ENCODE measurements around the gene TPRX2. TPM values are rescaled to one million over a fixed set of nuclear protein-coding genes. Genes with fewer than 3 reads are reported as not detected.

The TPRX2 gene
- total RNA-seq, 1 donor from 2014 or later = not detected

DNA sequence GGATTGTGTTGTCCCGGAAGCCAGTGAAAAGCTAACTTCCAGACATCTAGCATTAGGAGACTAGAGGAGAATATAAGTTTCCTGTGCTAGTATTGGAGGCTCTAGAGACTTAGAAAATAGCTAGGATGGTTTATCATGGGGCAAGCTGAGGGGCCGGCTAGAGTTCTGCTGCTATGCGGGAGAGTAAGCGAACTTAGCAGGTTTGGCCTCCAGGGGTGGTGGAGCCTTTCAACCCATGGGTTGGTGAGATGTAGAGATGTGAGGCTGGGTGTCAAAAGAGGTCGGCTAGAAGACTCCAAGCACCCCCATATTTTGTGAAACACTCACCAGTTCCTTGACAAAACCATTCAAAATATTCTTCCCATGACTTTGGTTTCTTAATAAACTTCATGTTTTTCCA is 22.7 kb downstream of the TPRX2 start:
- FAIRE-seq = no peak
- TF ChIP-seq, protein P1, sequence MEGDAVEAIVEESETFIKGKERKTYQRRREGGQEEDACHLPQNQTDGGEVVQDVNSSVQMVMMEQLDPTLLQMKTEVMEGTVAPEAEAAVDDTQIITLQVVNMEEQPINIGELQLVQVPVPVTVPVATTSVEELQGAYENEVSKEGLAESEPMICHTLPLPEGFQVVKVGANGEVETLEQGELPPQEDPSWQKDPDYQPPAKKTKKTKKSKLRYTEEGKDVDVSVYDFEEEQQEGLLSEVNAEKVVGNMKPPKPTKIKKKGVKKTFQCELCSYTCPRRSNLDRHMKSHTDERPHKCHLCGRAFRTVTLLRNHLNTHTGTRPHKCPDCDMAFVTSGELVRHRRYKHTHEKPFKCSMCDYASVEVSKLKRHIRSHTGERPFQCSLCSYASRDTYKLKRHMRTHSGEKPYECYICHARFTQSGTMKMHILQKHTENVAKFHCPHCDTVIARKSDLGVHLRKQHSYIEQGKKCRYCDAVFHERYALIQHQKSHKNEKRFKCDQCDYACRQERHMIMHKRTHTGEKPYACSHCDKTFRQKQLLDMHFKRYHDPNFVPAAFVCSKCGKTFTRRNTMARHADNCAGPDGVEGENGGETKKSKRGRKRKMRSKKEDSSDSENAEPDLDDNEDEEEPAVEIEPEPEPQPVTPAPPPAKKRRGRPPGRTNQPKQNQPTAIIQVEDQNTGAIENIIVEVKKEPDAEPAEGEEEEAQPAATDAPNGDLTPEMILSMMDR (IDR thresholded peaks at IDR 0.05; ENCODE audit: insufficient read depth, low read length, severe bottlenecking) = no peak
- H3K36me3 ChIP-seq (ENCODE audit: control insufficient read depth, insufficient read depth, low read length) = no peaks in the 10 kb centered on the region
- DNase-seq (ENCODE audit: low read depth) = no peak
- no peak overlapping the region for H3K4me3 ChIP-seq (ENCODE audit: low read depth, low read length)
- no peaks in the 10 kb centered on the region for H3K27me3 ChIP-seq (ENCODE audit: control insufficient read depth, insufficient read depth, low read length)

DNA sequence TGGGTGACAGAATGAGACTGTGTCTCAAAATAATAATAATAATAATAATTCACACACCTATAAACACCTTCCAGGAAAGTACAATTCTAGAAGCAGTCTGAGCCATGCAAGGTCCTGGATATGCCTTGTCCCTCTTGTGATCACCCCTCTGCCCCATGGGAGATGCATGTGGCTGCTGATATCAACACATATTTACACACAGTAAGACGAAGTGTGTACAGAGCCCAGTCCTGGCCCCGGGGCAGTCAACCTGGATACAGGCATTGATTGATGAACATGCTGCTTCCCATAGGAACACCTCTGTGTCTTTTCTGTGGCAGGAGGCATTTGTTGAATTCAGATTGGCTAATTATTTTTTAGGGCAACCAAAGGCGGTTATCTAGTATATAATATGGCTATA is 23.9 kb downstream of the TPRX2 start:
- no peak for DNase-seq (ENCODE audit: low read depth)
- H3K4me3 ChIP-seq (ENCODE audit: low read depth, low read length) = no peak overlapping the region
- no peak for FAIRE-seq
- H3K36me3 ChIP-seq (ENCODE audit: control insufficient read depth, insufficient read depth, low read length) = no peaks in the 10 kb centered on the region
- TF ChIP-seq, protein P1 (IDR thresholded peaks at IDR 0.05; ENCODE audit: insufficient read depth, low read length, severe bottlenecking) = no peak
- H3K27me3 ChIP-seq (ENCODE audit: control insufficient read depth, insufficient read depth, low read length) = no peaks in the 10 kb centered on the region

DNA sequence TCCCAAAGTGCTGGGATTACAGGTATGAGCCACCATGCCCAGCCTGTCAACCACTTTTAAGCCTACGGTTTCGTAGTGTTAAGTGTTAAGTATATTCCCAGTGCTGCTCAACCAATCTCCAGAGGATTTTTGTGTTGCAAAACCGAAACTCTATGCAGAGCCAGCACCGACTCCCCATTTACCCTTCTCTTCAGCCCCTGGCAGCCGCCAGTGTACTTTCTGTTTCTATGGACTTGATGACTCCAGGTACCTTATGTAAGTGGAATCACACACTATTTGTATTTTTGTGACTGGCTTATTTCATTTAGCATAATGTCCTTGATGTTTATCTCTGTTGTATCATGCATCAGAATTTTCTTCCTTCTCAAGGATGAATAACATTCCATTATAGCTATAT is 26.0 kb downstream of the TPRX2 start:
- no peak for FAIRE-seq
- Histone ChIP-seq H3K27me3 (ENCODE audit: control insufficient read depth, insufficient read depth, low read length) (no peaks in the 10 kb centered on the region), H3K4me3 (ENCODE audit: low read depth, low read length) (no peak overlapping the region), H3K36me3 (ENCODE audit: control insufficient read depth, insufficient read depth, low read length) (no peaks in the 10 kb centered on the region)
- DNase-seq (ENCODE audit: low read depth) = no peak
- TF ChIP-seq, protein P1 (IDR thresholded peaks at IDR 0.05; ENCODE audit: insufficient read depth, low read length, severe bottlenecking) = no peak

DNA sequence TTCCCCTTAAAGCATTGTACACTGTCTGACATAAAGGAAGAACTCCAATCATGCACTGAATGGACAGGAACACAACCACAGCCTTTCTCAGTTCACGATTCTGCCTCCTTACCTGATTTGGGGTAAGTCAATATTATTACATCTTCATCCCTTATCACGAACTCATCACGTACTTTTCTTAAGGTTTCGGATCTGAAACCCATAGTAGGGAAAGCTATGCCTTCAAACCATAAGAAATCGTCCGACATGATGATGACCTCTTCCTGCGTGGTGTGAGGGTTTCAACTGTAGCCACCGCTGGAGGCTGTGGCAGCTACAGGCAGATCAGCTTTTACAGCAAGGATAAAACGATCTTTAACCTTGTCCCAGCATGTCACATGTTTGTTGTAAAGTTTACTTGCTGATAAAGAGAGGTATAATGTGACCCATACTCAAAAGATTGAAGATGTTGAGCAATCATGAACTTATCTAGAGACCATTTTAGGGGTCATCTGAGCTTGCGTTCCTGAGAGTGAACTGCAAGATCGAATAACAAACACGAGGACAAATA is 27.1 kb downstream of the TPRX2 start, which contains the start of gene SULT2A1:
Gene SULT2A1, minus strand, starts transcription at position 306 of the 550 bp plus-strand sequence. Its CDS starts 58 bp downstream, at position 248.
- H3K36me3 ChIP-seq (ENCODE audit: control insufficient read depth, insufficient read depth, low read length) = no peaks in the 10 kb centered on the region
- DNase-seq (ENCODE audit: low read depth) = no peak
- H3K27me3 ChIP-seq (ENCODE audit: control insufficient read depth, insufficient read depth, low read length) = no peaks in the 10 kb centered on the region
- TF ChIP-seq, protein P1 (IDR thresholded peaks at IDR 0.05; ENCODE audit: insufficient read depth, low read length, severe bottlenecking) = no peak
- H3K4me3 ChIP-seq (ENCODE audit: low read depth, low read length) = no peak within 1 kb of the TSS
- no peak for FAIRE-seq

DNA sequence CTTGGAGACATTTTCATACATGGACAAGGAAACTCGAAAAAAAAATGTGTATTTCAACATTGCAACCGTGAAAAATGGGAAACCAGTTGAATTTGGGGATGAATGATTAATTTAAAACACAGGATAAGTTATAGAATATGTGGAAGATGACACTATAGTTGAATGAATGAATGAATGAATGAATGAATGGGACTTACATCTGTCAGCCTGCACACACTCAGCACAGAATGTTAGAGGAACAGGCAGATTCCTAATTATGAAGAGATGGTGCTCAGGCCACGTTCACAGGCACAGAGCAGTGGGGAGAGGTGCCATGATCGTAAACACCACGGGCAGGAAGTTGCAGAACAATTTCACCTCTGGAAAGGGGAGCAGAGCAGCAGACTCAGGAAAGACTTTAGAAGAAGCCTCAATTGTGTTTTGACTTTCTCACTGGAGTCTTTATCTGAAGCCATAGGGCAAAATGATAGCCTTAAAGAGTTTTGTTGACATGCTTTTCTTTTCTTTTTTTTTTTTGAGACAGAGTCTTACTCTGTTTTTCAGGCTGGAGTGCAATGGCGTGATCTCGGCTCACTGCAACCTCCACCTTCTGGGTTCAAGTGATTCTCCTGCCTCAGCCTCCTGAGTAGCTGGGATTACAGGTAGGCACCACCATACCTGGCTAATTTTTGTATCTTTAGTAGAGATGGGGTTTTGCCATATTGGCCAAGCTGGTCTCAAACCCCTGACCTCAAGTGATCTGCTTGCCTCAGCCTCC is 32.0 kb downstream of the TPRX2 start:
- TF ChIP-seq, protein P1 (IDR thresholded peaks at IDR 0.05; ENCODE audit: insufficient read depth, low read length, severe bottlenecking) = no peak
- DNase-seq (ENCODE audit: low read depth) = no peak

More for the DNA sequence above, 32.0 kb downstream of the TPRX2 start:
- FAIRE-seq = no peak
- H3K27me3 ChIP-seq (ENCODE audit: control insufficient read depth, insufficient read depth, low read length) = no peaks in the 10 kb centered on the region
- H3K4me3 ChIP-seq (ENCODE audit: low read depth, low read length) = no peak overlapping the region
- H3K36me3 ChIP-seq (ENCODE audit: control insufficient read depth, insufficient read depth, low read length) = no peaks in the 10 kb centered on the region
